GM10266 (cell line): ENCODE results near the gene MED7.

ENCODE experiments used
- DNase-seq: peaks from one replicate; pipeline ENCODE4 v3.0.0; 2012; ENCODE audit errors: extremely low spot score
- CTCF ChIP-seq: IDR thresholded peaks from 2 replicates; pipeline ENCODE4 v1.5.1; 2012; ENCODE audit warnings: mild to moderate bottlenecking, low read depth; ENCODE audit not compliant: control insufficient read depth, insufficient read depth; ENCODE audit errors: missing control alignments

Gene MED7

GRCh38 chr5:157100140-157100679 lies 42.5 kb downstream of the MED7 start:
- no peak for TF ChIP-seq CTCF
- DNase-seq, result no peak

GRCh38 chr5:157088342-157088990 lies 54.2 kb downstream of the MED7 start:
- TF ChIP-seq CTCF, result no peak
- DNase-seq, result no peak
